Fibroblast of skin of scalp (primary cell): ENCODE measurements around the gene MAP3K9.
"Not testable (repeated sequence)": the region's sequence is repeated elsewhere in the genome, so short reads cannot be mapped to it uniquely, and the experiment has no call there.

Experiments used
- DNase-seq: peaks from one replicate; pipeline ENCODE4 v3.0.0-alpha.2; 2013

MAP3K9 gene

GRCh38 chr14:70723276-70723675, 86.0 kb downstream of the MAP3K9 start:
- DNase-seq, result no peak

DNA sequence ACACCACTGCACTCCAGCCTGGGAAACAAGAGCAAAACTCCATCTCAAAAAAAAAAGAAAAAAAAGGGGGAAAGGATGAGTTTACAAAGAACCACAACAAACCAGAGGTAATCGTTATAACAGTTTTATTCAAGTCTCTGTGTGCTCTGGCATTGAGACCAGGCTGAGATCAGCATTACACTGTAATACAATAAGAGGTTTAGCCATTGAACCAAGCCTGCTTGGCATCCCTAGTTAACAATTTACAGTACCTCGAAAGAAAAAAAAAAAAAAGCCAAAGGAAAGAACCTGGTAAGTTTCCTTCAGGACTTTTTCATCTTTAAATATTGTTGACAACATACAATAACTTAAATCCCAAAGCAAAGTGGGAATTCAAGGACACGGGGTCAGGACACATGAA, 86.9 kb downstream of the MAP3K9 start:
- no peak for DNase-seq

GRCh38 chr14:70721542-70721941, 87.8 kb downstream of the MAP3K9 start:
- no peak for DNase-seq

GRCh38 chr14:70718383-70719118, 90.8 kb downstream of the MAP3K9 start:
- no peak for DNase-seq

DNA sequence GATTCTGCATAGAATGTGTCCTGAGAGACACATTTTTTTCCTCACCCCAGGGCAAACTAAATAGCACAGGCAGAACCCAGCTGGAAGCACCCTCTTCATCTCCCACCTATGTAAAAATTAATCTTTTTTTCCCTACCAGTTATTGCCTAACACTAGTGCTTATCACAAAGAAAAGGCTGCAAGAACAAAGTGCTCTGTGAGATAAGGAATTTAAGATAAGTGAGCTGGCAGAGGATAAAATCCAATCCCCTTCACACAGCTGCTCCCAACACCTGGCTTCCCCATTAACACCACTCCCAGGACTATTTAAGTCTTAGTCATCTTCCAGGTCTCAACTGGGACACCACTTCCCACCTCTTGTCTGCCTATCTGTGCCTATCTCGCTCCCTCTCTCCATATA, 92.4 kb downstream of the MAP3K9 start:
- no peak for DNase-seq

GRCh38 chr14:70716483-70716882, 92.8 kb downstream of the MAP3K9 start:
- no peak for DNase-seq

DNA sequence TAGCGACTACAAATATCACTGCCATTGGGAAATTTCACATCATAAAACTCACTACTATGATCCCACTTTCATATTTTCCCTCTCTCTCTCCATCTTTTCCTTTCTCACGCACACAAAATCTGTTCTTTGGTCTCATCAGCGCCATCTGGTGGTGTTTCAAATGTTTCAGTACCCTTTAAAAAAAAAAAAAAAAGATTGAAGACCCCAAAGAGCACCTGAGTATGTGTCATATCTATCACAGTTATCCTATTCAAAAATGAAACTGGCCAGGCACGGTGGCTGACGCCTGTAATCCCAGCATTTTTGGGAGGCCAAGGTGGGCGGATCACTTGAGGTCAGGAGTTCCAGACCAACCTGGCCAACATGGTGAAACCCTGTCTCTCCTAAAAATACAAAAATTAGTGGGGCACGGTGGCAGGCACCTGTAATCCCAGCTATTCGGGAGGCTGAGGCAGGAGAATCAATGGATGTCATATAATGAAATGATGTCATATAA, 95.2 kb downstream of the MAP3K9 start:
- peak; percentile 68 for DNase-seq

DNA sequence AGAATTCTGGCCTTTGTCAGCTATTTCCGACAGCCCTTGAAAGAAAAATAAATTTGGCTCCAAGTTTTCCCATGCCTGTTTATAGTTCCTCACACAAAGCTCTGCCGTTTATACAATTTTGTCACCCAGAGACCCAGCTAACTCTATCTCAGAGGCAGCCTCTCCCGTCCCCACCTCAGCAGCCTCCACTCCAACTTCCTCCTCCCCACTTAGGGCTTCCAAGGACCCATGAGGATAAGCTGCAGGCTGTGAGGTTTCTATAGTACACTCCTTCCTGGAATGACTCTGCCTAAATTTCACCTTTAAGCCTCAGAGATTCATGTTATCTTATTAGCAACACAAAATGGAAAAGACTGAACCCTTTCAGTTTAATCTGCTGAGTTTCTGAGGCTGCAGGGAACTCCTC, 95.8 kb downstream of the MAP3K9 start:
- no peak for DNase-seq

DNA sequence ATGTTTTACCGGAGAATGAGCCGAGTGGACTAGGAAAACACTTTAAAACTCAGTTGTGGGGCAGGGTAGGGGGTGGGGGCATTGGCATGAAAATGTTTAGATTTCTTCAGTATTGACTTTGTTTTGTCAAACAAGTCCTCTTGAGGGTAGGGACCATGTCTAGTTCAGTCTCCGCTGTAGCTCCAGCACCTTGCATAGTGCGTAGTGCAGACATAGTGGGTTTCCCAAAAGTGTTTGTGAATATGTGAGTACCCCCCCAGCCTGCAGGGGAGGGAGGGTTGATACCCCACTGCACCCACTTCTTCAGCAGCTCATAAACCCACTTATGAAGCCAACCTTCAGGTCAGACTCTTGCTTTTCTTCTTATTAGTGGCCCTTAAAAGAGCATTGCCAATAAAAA, 96.2 kb downstream of the MAP3K9 start:
- DNase-seq, result no peak

- no peak for DNase-seq
Observed at GRCh38 chr14:70711451-70711850, 97.9 kb downstream of the MAP3K9 start.

- DNase-seq, result no peak
Observed at GRCh38 chr14:70709726-70710382, 99.5 kb downstream of the MAP3K9 start.

DNA sequence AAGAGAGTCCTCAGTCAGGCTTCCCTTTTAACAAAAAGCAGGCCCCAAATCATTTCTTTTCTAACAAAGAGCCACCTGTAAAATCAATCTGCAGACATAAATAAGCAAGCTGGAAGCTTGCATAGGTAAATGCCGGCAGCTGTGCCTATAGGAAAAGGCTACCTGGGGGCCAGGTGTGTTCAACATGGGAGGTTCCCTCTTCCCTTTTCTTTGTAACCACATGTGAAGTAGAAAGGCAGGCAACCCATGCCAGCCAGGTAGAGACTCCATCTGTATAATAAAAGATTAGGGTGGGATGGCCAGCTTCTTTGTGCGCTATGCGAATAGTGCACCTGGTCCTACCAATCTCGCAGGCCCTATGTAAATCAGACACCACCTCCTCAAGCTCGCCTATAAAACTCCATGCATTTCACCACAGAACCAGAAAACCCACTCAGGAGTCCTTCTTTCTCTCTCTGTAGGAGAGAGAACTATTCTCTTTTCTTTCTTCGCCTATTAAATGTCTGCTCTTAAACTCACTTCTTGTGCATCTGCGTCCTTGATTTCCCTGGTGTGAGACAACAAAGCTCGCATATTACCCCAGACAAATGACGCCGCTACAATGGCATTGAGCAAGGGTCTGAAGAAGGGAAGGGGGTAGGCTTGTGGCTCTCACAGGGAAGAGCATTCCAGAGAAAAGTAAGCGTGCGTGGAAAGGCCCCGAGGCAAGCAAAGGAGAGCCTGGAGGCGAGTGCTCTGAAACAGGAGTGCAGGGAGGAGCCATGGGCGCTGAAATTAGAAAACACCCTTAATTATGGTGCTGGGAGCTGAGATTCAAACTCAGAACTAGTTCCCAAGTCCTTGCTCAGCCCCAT, 100.4 kb downstream of the MAP3K9 start:
- DNase-seq, result no peak

- DNase-seq, result peak; percentile 72
Observed at GRCh38 chr14:70707138-70708038, 101.9 kb downstream of the MAP3K9 start.

DNA sequence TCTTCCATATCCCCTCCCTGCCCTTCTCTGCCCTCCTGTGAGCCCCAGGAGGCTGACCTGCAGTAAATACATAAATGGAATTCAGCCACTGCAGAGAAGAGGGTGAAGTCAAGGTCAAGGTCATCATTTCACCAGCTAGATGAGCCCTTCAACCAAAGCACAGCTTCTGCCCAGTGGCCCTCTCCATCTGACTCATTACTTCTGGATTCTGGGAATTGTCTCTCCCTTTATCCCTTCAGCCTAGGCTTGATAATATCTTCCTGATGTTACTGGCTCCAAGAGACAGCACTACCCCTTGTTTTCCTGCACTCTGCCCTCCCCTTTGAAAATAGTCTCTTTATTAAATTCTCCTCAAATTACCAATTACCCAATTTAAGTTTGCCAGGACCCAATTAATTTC, 103.1 kb downstream of the MAP3K9 start:
- peak; percentile 19 for DNase-seq

- no peak for DNase-seq
Observed at GRCh38 chr14:70704960-70705359, 104.4 kb downstream of the MAP3K9 start.

DNA sequence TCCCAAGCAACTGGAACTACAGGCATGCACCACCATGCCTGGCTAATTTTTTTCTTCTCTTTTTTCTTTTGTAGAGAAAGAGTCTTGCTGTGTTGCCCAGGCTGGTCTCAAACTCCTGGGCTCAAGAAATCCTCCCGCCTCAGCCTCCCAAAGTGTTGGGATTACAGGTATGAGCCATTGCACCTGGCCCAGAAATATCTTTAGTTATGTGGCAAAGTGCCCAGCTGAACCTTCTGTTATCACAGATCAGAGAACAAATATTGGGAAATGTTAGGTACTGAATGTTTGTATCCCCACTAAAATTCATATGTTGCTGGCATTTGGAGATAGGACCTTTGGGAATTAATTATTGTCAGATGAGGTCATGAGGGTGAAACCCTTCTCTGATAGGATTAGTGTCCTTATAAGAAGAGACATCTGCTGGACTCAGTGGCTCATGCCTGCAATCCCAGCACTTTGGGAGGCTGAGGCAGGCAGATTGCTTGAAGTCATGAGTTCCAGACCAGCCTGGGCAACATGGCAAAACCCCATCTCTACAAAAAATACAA, 105.6 kb downstream of the MAP3K9 start:
- DNase-seq, result not testable (repeated sequence)

DNA sequence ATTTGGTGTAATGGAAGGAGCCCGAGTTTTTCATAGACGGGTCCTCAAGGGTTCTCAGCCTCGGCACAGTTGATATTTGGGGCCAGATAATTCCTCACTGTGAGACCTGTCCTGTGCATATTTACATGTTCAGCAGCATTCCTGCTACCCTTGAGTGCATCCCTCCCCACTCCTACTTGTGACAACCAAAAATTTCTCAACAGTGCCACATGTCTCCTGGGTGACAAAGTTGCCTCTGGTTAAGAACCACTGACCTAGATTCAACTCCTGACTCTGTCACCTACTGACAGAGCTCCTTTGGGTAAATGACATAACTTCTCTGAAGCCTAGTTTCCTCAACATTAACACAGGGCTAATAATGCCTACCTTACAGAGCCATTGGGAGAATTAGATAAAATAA, 107.2 kb downstream of the MAP3K9 start:
- no peak for DNase-seq

DNA sequence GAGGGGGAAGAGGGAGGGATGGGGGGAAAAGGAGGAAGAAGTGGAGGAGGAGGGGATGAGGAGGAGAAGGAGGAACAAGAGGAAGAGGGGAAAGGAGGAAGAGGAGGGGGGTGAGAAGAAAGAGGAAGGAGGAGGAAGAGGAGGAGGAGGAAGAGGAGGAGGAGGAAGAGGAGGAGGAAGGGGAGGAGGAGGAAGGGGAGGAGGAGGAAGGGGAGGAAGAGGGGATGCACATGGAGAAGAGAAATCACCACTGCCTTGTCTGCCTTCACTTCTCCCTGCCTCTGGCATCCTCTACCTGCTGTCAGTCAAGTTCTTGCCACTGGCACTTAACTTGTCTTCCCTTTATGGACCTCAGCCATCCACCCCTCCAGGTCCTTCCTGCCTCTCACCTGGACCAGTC, 107.7 kb downstream of the MAP3K9 start:
- DNase-seq, result no peak

GRCh38 chr14:70700955-70701585, 108.2 kb downstream of the MAP3K9 start:
- DNase-seq, result no peak

DNA sequence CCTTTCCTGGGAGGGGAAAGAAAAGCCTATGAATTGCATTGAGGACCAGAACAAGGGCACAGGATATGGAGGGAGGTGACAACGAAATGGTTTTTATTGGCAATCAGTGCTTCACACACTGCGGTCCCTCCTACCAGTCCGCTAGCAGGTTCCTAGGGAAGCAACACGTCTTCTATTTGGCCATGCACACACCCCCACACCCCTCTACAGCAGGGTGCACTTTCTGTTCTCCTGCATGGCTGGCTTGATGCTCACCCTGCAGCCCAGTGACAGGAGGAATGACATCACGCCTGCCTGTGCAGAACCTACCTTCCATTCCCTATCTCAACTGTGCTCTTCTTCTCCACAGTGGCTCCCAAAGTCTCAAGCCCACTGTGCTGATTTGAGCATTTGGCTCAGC, 109.7 kb downstream of the MAP3K9 start:
- DNase-seq, result no peak

DNA sequence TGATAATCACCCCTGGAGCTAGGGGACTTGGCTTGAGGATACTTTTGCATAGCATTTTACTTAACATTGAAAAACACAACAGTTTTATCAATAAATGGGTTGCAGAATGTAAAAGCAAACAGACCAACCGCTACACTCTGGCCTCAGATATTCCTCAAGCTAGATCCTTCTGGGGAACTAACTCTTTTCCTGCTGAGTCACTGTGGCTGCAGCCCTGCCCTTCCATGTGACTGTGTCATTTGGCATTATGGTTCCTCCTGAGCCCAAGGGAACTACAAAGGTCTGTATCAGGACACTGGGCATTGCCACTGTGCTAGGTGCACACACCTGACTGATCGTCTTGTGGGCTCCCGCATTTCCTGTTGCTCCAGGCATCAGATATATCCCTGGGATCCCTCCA, 111.0 kb downstream of the MAP3K9 start:
- DNase-seq, result peak; percentile 39
